CD4-positive, alpha-beta memory T cell (primary cell): ENCODE measurements around the gene USP10. TPM values are rescaled to one million over a fixed set of nuclear protein-coding genes. Genes with fewer than 3 reads are reported as not detected.

ENCODE experiments used
- CTCF ChIA-PET: fragments of 350-600 bp; sonication (Branson Sonifier 250); formaldehyde crosslinking; loops from one replicate; lab custom pipeline; 2021; ENCODE audit warnings: inconsistent platforms; ENCODE audit not compliant: partially characterized antibody; lab: Charles Lee
- POLR2A ChIA-PET: fragments of 350-600 bp; sonication (Branson Sonifier 250); formaldehyde crosslinking; loops from one replicate; lab custom pipeline; 2021; ENCODE audit not compliant: partially characterized antibody; lab: Charles Lee
- DNase-seq, 5 donors: peaks; one replicate each; pipeline versions ENCODE4 v3.0.0 to v3.0.0-alpha.2; 2020 to 2022; ENCODE audit warnings: mixed read lengths in 1 of 5
- H3K27ac ChIP-seq: one replicate; pipeline ENCODE4 v1.7.0; 2013; ENCODE audit warnings: low read depth, low read length
- H3K27me3 ChIP-seq: 2 replicates; pipeline ENCODE4 v1.7.0; 2013; ENCODE audit warnings: mild to moderate bottlenecking, low read length, moderate library complexity; ENCODE audit not compliant: insufficient read depth
- H3K36me3 ChIP-seq: 2 replicates; pipeline ENCODE4 v1.7.0; 2013; ENCODE audit warnings: mild to moderate bottlenecking, low read length, moderate library complexity; ENCODE audit not compliant: insufficient read depth
- H3K4me1 ChIP-seq: 2 replicates; pipeline ENCODE4 v1.7.0; 2013; ENCODE audit warnings: mild to moderate bottlenecking, low read length, moderate library complexity; ENCODE audit not compliant: insufficient read depth
- H3K4me3 ChIP-seq, 2 donors: one replicate each; pipeline ENCODE4 v1.7.0; 2013; ENCODE audit warnings: low read length in 2 of 2, mild to moderate bottlenecking in 1 of 2
- H3K9me3 ChIP-seq, 2 donors: one replicate each; pipeline ENCODE4 v1.7.0; 2013; ENCODE audit warnings: low read length in 2 of 2, control low read depth in 1 of 2; ENCODE audit not compliant: control insufficient read depth in 1 of 2
- H3K27ac Mint-ChIP-seq, 7 donors: one replicate each; pipeline ENCODE4 v1.8.0; 2020 to 2021; ENCODE audit warnings: mixed read lengths in 7 of 7, mild to moderate bottlenecking in 6 of 7, inconsistent platforms in 3 of 7, moderate library complexity in 3 of 7
- H3K27me3 Mint-ChIP-seq, 2 donors: one replicate each; pipeline ENCODE4 v1.8.0; 2020 to 2021; ENCODE audit warnings: mixed read lengths in 2 of 2
- H3K36me3 Mint-ChIP-seq, 2 donors: one replicate each; pipeline ENCODE4 v1.8.0; 2020 to 2021; ENCODE audit warnings: mixed read lengths in 2 of 2, inconsistent platforms in 1 of 2, mild to moderate bottlenecking in 1 of 2
- H3K4me1 Mint-ChIP-seq, 4 donors: one replicate each; pipeline ENCODE4 v1.8.0; 2020 to 2021; ENCODE audit warnings: mixed read lengths in 4 of 4, mild to moderate bottlenecking in 1 of 4
- H3K4me3 Mint-ChIP-seq, 8 donors: one replicate each; pipeline ENCODE4 v1.8.0; 2020 to 2021; ENCODE audit warnings: mixed read lengths in 8 of 8, mild to moderate bottlenecking in 7 of 8, moderate library complexity in 6 of 8, inconsistent platforms in 3 of 8
- H3K9me3 Mint-ChIP-seq, 8 donors: one replicate each; pipeline ENCODE4 v1.8.0; 2020 to 2021; ENCODE audit warnings: mixed read lengths in 8 of 8, mild to moderate bottlenecking in 5 of 8, inconsistent platforms in 3 of 8, moderate library complexity in 1 of 8
- intact Hi-C: fragments of 100-400 bp; cut with micrococcal nuclease; formaldehyde crosslinking; loops from one replicate; pipeline ENCODE4 v1.15.1; 2023
- polyA plus RNA-seq, 2 donors: library from polyadenylated mRNA; unstranded; fragments of 300-500 nt; fragmentation: Illumina TruSeq; gene quantifications; one replicate each; pipeline ENCODE4 v1.2.3, GENCODE V29; 2021
- total RNA-seq, 2 experiments: library from RNA; stranded (reverse); gene quantifications; one replicate each; pipeline ENCODE4 v1.2.3, GENCODE V29; 2021

Gene USP10
- total and polyA plus RNA-seq, 4 experiments from 2014 or later: 89.0 to 419 (median 181) TPM

DNA sequence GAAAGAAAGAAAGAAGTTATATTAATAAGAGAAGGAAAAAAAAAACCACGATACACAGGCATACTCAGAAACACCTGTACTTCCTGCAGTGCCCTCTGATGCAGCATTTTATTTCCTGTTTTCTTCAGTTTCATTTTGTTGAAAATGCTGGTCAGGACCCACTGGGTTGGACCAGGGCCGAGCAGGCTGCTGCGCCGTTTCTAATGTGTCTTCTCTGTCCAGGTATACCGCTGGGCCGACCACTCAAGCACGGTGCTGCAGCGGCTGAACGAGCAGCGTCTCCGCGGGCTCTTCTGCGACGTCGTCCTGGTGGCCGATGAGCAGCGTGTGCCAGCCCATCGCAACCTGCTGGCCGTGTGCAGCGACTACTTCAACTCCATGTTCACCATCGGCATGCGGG lies 43.2 kb upstream of the USP10 start:
- intact Hi-C loops: no loop called here
- ChIA-PET POLR2A (interaction anchor here (0.7 to 1.2 kb wide), 2 partner anchors 8 to 48 kb away, joined by 3 read pairs; no protein-coding TSS in a partner anchor), CTCF (interaction anchor here (0.7 to 1.6 kb wide), 3 partner anchors 12 to 834 kb away, joined by 3 to 6 read pairs (median 4); no protein-coding TSS in a partner anchor)
- Mint-ChIP-seq H3K9me3 (no peaks in the 10 kb centered on the region), H3K4me1 (peaks cover 25 to 85% (median 49%) of the 10 kb centered on the region in 4 donors), H3K27ac (peak overlapping the region in 4 of 7 donors; percentile 23 to 46 (median 39)), H3K27me3 (no peaks in the 10 kb centered on the region), H3K36me3 (peaks cover 56 to 67% of the 10 kb centered on the region in 2 donors), H3K4me3 (peak overlapping the region in 5 of 8 donors; percentile 24 to 65 (median 39))
- Histone ChIP-seq H3K27ac (no peak overlapping the region), H3K4me3 (no peak overlapping the region), H3K36me3 (peaks cover 53% of the 10 kb centered on the region), H3K27me3 (no peaks in the 10 kb centered on the region), H3K4me1 (peaks cover 52% of the 10 kb centered on the region), H3K9me3 (no peaks in the 10 kb centered on the region)
- peak in 1 of 5 donors; percentile 14 for DNase-seq

DNA sequence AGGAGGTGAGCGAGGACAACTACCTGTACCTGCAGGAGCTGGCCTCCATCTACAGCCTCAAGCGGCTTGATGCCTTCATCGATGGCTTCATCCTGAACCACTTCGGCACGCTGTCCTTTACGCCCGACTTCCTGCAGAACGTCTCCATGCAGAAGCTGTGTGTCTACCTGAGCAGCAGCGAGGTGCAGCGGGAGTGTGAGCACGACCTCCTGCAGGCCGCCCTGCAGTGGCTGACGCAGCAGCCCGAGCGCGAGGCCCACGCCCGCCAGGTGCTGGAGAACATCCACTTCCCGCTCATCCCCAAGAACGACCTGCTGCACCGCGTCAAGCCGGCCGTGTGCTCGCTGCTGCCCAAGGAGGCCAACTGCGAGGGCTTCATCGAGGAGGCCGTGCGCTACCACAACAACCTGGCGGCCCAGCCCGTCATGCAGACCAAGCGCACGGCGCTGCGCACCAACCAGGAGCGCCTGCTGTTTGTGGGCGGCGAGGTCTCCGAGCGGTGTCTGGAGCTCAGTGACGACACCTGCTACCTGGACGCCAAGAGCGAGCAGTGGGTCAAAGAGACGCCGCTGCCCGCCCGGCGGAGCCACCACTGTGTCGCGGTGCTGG lies 42.5 kb upstream of the USP10 start:
- Histone ChIP-seq H3K9me3 (no peaks in the 10 kb centered on the region), H3K4me3 (no peak overlapping the region), H3K4me1 (peaks cover 45% of the 10 kb centered on the region), H3K27ac (no peak overlapping the region), H3K36me3 (peaks cover 56% of the 10 kb centered on the region), H3K27me3 (no peaks in the 10 kb centered on the region)
- POLR2A ChIA-PET: interaction anchor here (1.2 kb wide), 1 partner anchor 9 kb away, joined by 3 read pairs; no protein-coding TSS in a partner anchor
- DNase-seq: no peak
- Mint-ChIP-seq H3K36me3 (peaks cover 63 to 69% of the 10 kb centered on the region in 2 donors), H3K27me3 (no peaks in the 10 kb centered on the region), H3K9me3 (no peaks in the 10 kb centered on the region), H3K4me1 (peaks cover 21 to 78% (median 45%) of the 10 kb centered on the region in 4 donors), H3K4me3 (no peak overlapping the region), H3K27ac (no peak overlapping the region)
- CTCF ChIA-PET: interaction anchor here (0.7 to 1.6 kb wide), 3 partner anchors 11 to 835 kb away, joined by 3 to 6 read pairs (median 4); no protein-coding TSS in a partner anchor
- intact Hi-C loops: no loop called here

- Histone ChIP-seq H3K27ac (no peak overlapping the region), H3K36me3 (peaks cover 70% of the 10 kb centered on the region), H3K4me3 (no peak overlapping the region), H3K9me3 (no peaks in the 10 kb centered on the region), H3K27me3 (no peaks in the 10 kb centered on the region), H3K4me1 (peaks cover 32% of the 10 kb centered on the region)
- H3K36me3 Mint-ChIP-seq: peaks cover 67 to 69% of the 10 kb centered on the region in 2 donors
- no peak for DNase-seq
- ChIA-PET POLR2A (no interaction called here), CTCF (interaction anchor here (0.9 to 2.0 kb wide), 3 partner anchors 10 to 81 kb away, joined by 3 to 9 read pairs (median 4); no protein-coding TSS in a partner anchor)
- no peak overlapping the region for H3K4me3 Mint-ChIP-seq
- peaks cover 12 to 65% (median 35%) of the 10 kb centered on the region in 4 donors for H3K4me1 Mint-ChIP-seq
- no peaks in the 10 kb centered on the region for H3K9me3 Mint-ChIP-seq
- intact Hi-C loops: no loop called here
- peak overlapping the region in 3 of 7 donors; percentile 25 to 84 (median 78) for H3K27ac Mint-ChIP-seq
- H3K27me3 Mint-ChIP-seq: no peaks in the 10 kb centered on the region
These were observed 41.1 kb upstream of the USP10 start for GRCh38 chr16:84658690-84659089.

- Mint-ChIP-seq H3K4me3 (no peak overlapping the region), H3K36me3 (peaks cover 71 to 72% of the 10 kb centered on the region in 2 donors), H3K27me3 (no peaks in the 10 kb centered on the region), H3K4me1 (peaks cover 13 to 60% (median 30%) of the 10 kb centered on the region in 4 donors), H3K9me3 (no peaks in the 10 kb centered on the region), H3K27ac (no peak overlapping the region)
- ChIA-PET POLR2A (no interaction called here), CTCF (interaction anchor here (0.6 to 2.0 kb wide), 3 partner anchors 13 to 79 kb away, joined by 3 to 9 read pairs (median 4); no protein-coding TSS in a partner anchor)
- intact Hi-C loops: no loop called here
- no peak overlapping the region for H3K27ac ChIP-seq
- no peak overlapping the region for H3K4me3 ChIP-seq
- no peaks in the 10 kb centered on the region for H3K27me3 ChIP-seq
- DNase-seq: no peak
- peaks cover 80% of the 10 kb centered on the region for H3K36me3 ChIP-seq
- H3K9me3 ChIP-seq: no peaks in the 10 kb centered on the region
- H3K4me1 ChIP-seq: peaks cover 24% of the 10 kb centered on the region
These were observed 40.0 kb upstream of the USP10 start for GRCh38 chr16:84659656-84660300.

DNA sequence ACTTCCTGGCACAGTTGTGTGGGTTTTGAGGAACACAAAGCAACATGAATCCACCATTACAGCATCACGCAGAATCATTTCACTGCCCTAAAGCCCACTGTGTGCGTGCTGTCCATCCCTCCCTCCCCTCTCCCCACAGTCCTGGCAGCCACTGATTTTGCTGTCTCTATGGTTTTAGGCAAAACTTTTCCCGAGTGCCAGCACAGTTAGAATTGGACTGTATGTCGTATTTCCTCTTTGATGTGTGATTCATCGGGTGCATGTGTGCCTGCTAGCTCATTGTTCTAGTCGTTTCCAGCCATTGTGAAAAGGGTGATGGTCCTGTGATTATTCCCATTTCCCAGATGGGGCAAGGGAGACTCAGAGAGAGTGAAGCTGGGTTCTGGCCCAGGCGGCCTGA lies 38.8 kb upstream of the USP10 start:
- intact Hi-C loops: no loop called here

DNA sequence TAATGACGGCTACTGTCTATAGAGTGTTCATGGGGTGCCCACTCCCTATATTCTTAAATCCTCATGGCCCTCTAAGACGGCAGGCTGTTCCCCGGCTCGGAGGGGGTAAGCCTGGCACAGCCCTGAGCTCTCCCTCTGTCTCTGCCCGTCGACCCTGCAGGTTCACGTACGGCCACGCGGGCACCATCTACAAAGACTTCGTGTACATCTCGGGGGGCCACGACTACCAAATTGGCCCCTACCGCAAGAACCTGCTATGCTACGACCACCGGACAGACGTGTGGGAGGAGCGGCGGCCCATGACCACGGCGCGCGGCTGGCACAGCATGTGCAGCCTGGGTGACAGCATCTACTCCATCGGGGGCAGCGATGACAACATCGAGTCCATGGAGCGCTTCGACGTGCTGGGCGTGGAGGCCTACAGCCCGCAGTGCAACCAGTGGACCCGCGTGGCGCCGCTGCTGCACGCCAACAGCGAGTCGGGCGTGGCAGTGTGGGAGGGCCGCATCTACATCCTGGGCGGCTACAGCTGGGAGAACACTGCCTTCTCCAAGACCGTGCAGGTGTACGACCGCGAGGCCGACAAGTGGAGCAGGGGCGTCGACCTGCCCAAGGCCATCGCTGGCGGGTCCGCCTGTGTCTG lies 38.3 kb upstream of the USP10 start:
- Histone ChIP-seq H3K36me3 (peaks cover 97% of the 10 kb centered on the region), H3K9me3 (no peaks in the 10 kb centered on the region), H3K4me1 (peaks cover 6% of the 10 kb centered on the region), H3K27me3 (no peaks in the 10 kb centered on the region), H3K27ac (no peak overlapping the region), H3K4me3 (no peak overlapping the region)
- intact Hi-C loops: no loop called here
- no peak for DNase-seq
- Mint-ChIP-seq H3K4me1 (peaks cover 6 to 44% (median 17%) of the 10 kb centered on the region in 4 donors), H3K27ac (no peak overlapping the region), H3K9me3 (no peaks in the 10 kb centered on the region), H3K4me3 (peak overlapping the region in 1 of 8 donors; percentile 43), H3K27me3 (no peaks in the 10 kb centered on the region), H3K36me3 (peaks cover 74 to 76% of the 10 kb centered on the region in 2 donors)
- CTCF ChIA-PET: interaction anchor here (0.6 to 4.2 kb wide), 3 partner anchors 11 to 63 kb away, joined by 3 to 47 read pairs (median 26); no protein-coding TSS in a partner anchor
- POLR2A ChIA-PET: interaction anchor here (1.1 kb wide), 2 partner anchors 13 to 39 kb away, joined by 3 read pairs; no protein-coding TSS in a partner anchor

More for the DNA sequence above, 38.8 kb upstream of the USP10 start:
- Mint-ChIP-seq H3K27me3 (no peaks in the 10 kb centered on the region), H3K27ac (peak overlapping the region in 1 of 7 donors; percentile 42), H3K36me3 (peaks cover 70 to 73% of the 10 kb centered on the region in 2 donors), H3K9me3 (no peaks in the 10 kb centered on the region), H3K4me3 (no peak overlapping the region), H3K4me1 (peaks cover 8 to 49% (median 21%) of the 10 kb centered on the region in 4 donors)
- Histone ChIP-seq H3K36me3 (peaks cover 92% of the 10 kb centered on the region), H3K4me1 (peaks cover 12% of the 10 kb centered on the region), H3K27me3 (no peaks in the 10 kb centered on the region), H3K27ac (no peak overlapping the region), H3K9me3 (no peaks in the 10 kb centered on the region), H3K4me3 (no peak overlapping the region)
- DNase-seq: no peak
- ChIA-PET CTCF (interaction anchor here (0.6 kb wide), 1 partner anchor 10 kb away, joined by 3 read pairs; no protein-coding TSS in a partner anchor), POLR2A (no interaction called here)
